ENCODE results near the gene PHF19.
A peak's percentile ranks its signal among the peaks of the same experiment; 100 is the strongest.

The PHF19 gene

GRCh38 chr9:120875195-120875565 is 1.8 kb downstream of the PHF19 start:
- ChIA-PET POLR2A (ENCODE audit: low non-redundant PET) (no interaction called here), CTCF (no interaction called here)

GRCh38 chr9:120874226-120875194 is 2.5 kb downstream of the PHF19 start:
- CTCF ChIA-PET = no interaction called here
- TF ChIP-seq CTCF (conservative IDR thresholded peaks at IDR 0.05; ENCODE audit: low read depth) = no peak
- peak overlapping the region; percentile 100 for H3K27ac ChIP-seq
- no peak for DNase-seq (ENCODE audit: low spot score)
- POLR2A ChIA-PET (ENCODE audit: low non-redundant PET) = interaction anchor here (0.5 kb wide), 1 partner anchor 31 kb away, joined by 3 read pairs; no protein-coding TSS in a partner anchor

More at GRCh38 chr9:120875195-120875565, 1.8 kb downstream of the PHF19 start:
- no peak for DNase-seq (ENCODE audit: low spot score)
- peak overlapping the region; percentile 100 for H3K27ac ChIP-seq
- TF ChIP-seq CTCF (conservative IDR thresholded peaks at IDR 0.05; ENCODE audit: low read depth) = no peak

- POLR2A ChIA-PET (ENCODE audit: low non-redundant PET) = interaction anchor here (0.5 to 0.6 kb wide), 2 partner anchors 30 to 55 kb away, joined by 3 to 4 read pairs; no protein-coding TSS in a partner anchor
- peak; percentile 97 for DNase-seq (ENCODE audit: low spot score)
- CTCF ChIA-PET = interaction anchor here (0.6 to 0.9 kb wide), 3 partner anchors 15 to 169 kb away, joined by 3 to 4 read pairs (median 3); no protein-coding TSS in a partner anchor
- H3K27ac ChIP-seq = peak overlapping the region; percentile 100
- TF ChIP-seq CTCF (conservative IDR thresholded peaks at IDR 0.05; ENCODE audit: low read depth) = no peak
These were observed 3.5 kb downstream of the PHF19 start for GRCh38 chr9:120873512-120873911.

- H3K27ac ChIP-seq = peak overlapping the region; percentile 100
- no peak for DNase-seq (ENCODE audit: low spot score)
- ChIA-PET CTCF (interaction anchor here (0.8 to 0.9 kb wide), 2 partner anchors 14 to 64 kb away, joined by 3 to 4 read pairs; no protein-coding TSS in a partner anchor), POLR2A (ENCODE audit: low non-redundant PET) (interaction anchor here (0.6 kb wide), 1 partner anchor 10 kb away, joined by 4 read pairs; no protein-coding TSS in a partner anchor)
- TF ChIP-seq CTCF (conservative IDR thresholded peaks at IDR 0.05; ENCODE audit: low read depth) = no peak
These were observed 4.0 kb downstream of the PHF19 start for GRCh38 chr9:120872791-120873502.

GRCh38 chr9:120870206-120870605 is 6.8 kb downstream of the PHF19 start:
- CTCF ChIA-PET = no interaction called here
- POLR2A ChIA-PET (ENCODE audit: low non-redundant PET) = no interaction called here
- H3K27ac ChIP-seq = peak overlapping the region; percentile 84
- no peak for TF ChIP-seq CTCF (conservative IDR thresholded peaks at IDR 0.05; ENCODE audit: low read depth)
- no peak for DNase-seq (ENCODE audit: low spot score)

GRCh38 chr9:120869726-120870125 is 7.3 kb downstream of the PHF19 start:
- ChIA-PET POLR2A (ENCODE audit: low non-redundant PET) (no interaction called here), CTCF (no interaction called here)
- H3K27ac ChIP-seq = peak overlapping the region; percentile 84
- DNase-seq (ENCODE audit: low spot score) = no peak
- no peak for TF ChIP-seq CTCF (conservative IDR thresholded peaks at IDR 0.05; ENCODE audit: low read depth)

All from RWPE1 (cell line).